Loucy (cell line): ENCODE results near the gene TP73.

Experiments
- CTCF ChIP-seq: fragments of 200-600 bp; sonication (generic); conservative IDR thresholded peaks from 2 replicates; pipeline ENCODE4 v1.5.1; 2014; ENCODE audit warnings: mild to moderate bottlenecking, antibody characterized with exemption, low read length
- EZH2phosphoT487 ChIP-seq: fragments of 200-600 bp; IDR thresholded peaks from 2 replicates; pipeline ENCODE4 v1.6.1; 2018; ENCODE audit warnings: antibody characterized with exemption, mild to moderate bottlenecking, moderate library complexity, borderline replicate concordance

- no peak for TF ChIP-seq CTCF
- TF ChIP-seq EZH2phosphoT487, result no peak
Observed at GRCh38 chr1:3736708-3737107, 84.4 kb downstream of the TP73 start.
